Lower lobe of right lung (tissue), 2 donors: Measurements from ENCODE around the gene VCPKMT. TPM values are rescaled to one million over a fixed set of nuclear protein-coding genes. Genes with fewer than 3 reads are reported as not detected.

ENCODE experiments used
- ATAC-seq, 2 donors: fragments of 200-7000 bp; cut with Tn5 transposase; one replicate each; pipeline ENCODE4 v1.9.1; 2020 to 2022; ENCODE audit warnings: mild to moderate bottlenecking in 2 of 2, moderate library complexity in 2 of 2
- DNase-seq: peaks from one replicate; pipeline ENCODE4 v3.0.0-alpha.2; 2020
- H3K27ac ChIP-seq: fragments of 200-600 bp; one replicate; pipeline ENCODE4 v1.8.0; 2022
- H3K27me3 ChIP-seq: fragments of 200-600 bp; one replicate; pipeline ENCODE4 v1.8.0; 2022; ENCODE audit warnings: low read depth
- H3K36me3 ChIP-seq: fragments of 200-600 bp; one replicate; pipeline ENCODE4 v1.8.0; 2022; ENCODE audit warnings: mild to moderate bottlenecking
- H3K4me1 ChIP-seq: fragments of 200-600 bp; one replicate; pipeline ENCODE4 v1.8.0; 2022
- H3K4me3 ChIP-seq: fragments of 200-600 bp; one replicate; pipeline ENCODE4 v1.8.0; 2022; ENCODE audit warnings: mild to moderate bottlenecking
- H3K9me3 ChIP-seq: fragments of 200-600 bp; one replicate; pipeline ENCODE4 v1.8.0; 2022
- CTCF ChIP-seq: fragments of 200-600 bp; IDR thresholded peaks from one replicate; pipeline ENCODE4 v1.8.0; 2022; ENCODE audit warnings: antibody characterized with exemption, mild to moderate bottlenecking
- intact Hi-C: fragments of 100-400 bp; cut with DNase I; formaldehyde crosslinking; loops from one replicate; pipeline ENCODE4 v1.11.0; 2022
- total RNA-seq: library from RNA; stranded (reverse); fragmentation: NEBNext Ultra II Directional; extraction: Animal tissue kit (Norgen Biotek cat#: 25700); gene quantifications from one replicate; pipeline ENCODE4 v1.2.1, GENCODE V29; 2021
- donor health status: DM: no; HTN: yes; CAD: no; lungs with severe emphysema.

VCPKMT gene
- total RNA-seq, 1 donor from 2014 or later: 8.0 TPM

DNA sequence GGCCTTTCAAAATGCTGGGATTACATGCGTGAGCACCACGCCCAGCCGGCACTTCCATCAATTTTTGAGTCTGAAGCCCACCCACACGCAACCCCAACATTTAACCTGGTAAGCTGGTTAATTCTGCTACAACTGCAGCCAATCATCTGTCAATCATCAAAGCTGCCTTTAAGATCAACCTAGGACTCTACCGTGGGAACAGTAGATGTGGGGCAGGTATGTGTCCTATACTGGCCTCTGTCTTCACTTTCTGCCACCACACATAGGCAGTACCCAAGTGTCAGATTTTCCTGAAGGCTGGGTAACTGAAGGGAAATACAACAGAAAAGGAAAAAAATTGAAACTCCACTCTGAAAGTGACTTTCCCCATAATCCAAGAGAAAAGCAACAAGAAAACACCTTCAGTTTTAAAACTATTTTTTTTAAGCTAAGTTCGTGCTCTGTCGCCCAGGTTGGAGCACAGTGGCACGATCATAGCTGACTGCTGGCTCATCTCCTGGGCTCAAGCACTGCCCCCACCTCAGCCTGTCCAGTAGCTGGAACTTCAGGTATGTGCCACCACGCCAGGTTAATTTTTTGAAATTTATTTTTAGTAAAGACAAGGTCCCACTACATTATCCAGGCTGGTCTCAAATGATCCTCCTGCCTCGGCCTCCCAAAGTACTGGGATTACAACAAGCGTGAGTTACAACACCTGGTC, 22.2 kb downstream of the VCPKMT start:
- TF ChIP-seq CTCF: no peak
- Histone ChIP-seq H3K27me3 (no peaks in the 10 kb centered on the region), H3K4me3 (no peak overlapping the region), H3K9me3 (no peaks in the 10 kb centered on the region), H3K27ac (no peak overlapping the region), H3K36me3 (no peaks in the 10 kb centered on the region), H3K4me1 (no peaks in the 10 kb centered on the region)
- intact Hi-C loops: no loop called here
- no peak for DNase-seq
- ATAC-seq: no peak

DNA sequence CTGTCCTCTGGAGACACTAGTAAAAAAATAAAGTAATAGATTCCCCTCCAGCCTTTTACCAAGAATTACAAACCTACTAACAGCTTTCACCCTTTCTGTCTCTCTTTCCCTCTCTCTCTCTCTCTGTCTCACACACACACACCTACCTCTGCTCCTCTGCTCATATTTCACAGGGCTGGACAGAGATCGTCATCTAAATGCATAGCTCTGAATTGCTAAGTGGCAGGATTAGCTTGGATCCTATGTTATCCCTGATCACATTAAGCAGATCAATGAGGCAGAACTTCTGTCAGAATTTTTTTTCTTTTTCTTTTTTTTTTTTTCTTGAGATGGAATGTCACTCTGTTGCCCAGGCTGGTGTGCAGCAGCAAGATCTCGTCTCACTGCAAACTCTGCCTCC, 22.9 kb downstream of the VCPKMT start:
- no peaks in the 10 kb centered on the region for H3K9me3 ChIP-seq
- no peaks in the 10 kb centered on the region for H3K4me1 ChIP-seq
- ATAC-seq (no peak), DNase-seq (no peak)
- H3K27ac ChIP-seq: no peak overlapping the region
- H3K36me3 ChIP-seq: no peaks in the 10 kb centered on the region
- no peaks in the 10 kb centered on the region for H3K27me3 ChIP-seq
- intact Hi-C loops: no loop called here
- TF ChIP-seq CTCF: no peak
- no peak overlapping the region for H3K4me3 ChIP-seq

DNA sequence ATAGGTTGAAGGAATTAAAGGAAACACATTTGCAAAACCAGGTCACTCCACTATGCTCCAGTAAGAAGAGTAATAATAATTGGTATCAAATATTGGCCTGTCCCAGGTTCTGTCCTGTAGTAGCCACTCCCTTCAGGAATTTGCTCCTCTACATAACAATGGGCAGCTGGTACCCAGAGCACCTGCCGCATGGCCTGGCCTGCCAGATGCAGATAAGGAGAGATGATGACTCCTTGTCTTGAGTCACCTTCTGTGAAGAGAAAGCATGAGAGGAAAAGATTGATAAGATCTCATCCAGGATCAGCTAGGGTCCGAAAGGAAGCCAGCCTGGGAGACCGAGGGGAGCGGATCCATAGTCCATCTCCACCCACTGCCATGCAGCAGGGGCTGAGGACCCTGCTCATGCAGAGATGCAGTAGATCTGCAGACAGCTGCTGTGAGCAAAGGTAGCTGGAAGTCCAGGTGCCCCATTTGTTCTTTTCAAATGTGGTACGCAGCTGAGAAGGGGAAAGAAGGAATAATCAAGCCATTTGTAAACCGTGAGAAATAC, 24.3 kb downstream of the VCPKMT start:
- intact Hi-C loops: no loop called here
- H3K36me3 ChIP-seq: no peaks in the 10 kb centered on the region
- H3K4me1 ChIP-seq: no peaks in the 10 kb centered on the region
- DNase-seq (no peak), ATAC-seq (no peak)
- TF ChIP-seq CTCF: no peak
- H3K27ac ChIP-seq: no peak overlapping the region
- no peaks in the 10 kb centered on the region for H3K27me3 ChIP-seq
- no peaks in the 10 kb centered on the region for H3K9me3 ChIP-seq
- no peak overlapping the region for H3K4me3 ChIP-seq

GRCh38 chr14:50091240-50091913, 25.0 kb downstream of the VCPKMT start:
- ATAC-seq (peak; percentile 46 to 63), DNase-seq (peak; percentile 58)
- TF ChIP-seq CTCF: no peak
- intact Hi-C loops: no loop called here
- H3K27me3 ChIP-seq: no peaks in the 10 kb centered on the region
- H3K4me1 ChIP-seq: no peaks in the 10 kb centered on the region
- no peak overlapping the region for H3K4me3 ChIP-seq
- no peaks in the 10 kb centered on the region for H3K36me3 ChIP-seq
- no peak overlapping the region for H3K27ac ChIP-seq
- H3K9me3 ChIP-seq: no peaks in the 10 kb centered on the region

DNA sequence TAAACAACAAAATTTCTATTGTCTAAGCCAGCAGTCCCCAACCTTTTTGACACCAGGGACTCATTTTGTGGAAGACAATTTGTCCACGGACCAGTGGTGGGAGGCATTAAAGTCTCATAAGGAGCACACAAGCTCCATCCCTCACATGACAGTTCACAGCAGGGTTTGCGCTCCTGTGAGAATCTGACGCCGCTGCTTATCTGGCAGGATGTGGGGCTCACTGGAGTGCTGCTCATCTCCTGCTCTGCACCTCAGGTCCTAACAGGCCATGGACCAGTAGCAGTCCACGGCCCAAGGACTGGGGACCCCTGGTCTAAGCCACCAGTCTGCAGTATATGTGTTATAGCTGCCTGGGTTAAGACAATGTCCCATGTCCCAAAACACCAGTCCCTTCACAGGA, 27.2 kb downstream of the VCPKMT start:
- ATAC-seq (no peak), DNase-seq (no peak)
- Histone ChIP-seq H3K4me3 (no peak overlapping the region), H3K4me1 (no peaks in the 10 kb centered on the region), H3K9me3 (no peaks in the 10 kb centered on the region), H3K27ac (no peak overlapping the region), H3K36me3 (no peaks in the 10 kb centered on the region), H3K27me3 (no peaks in the 10 kb centered on the region)
- intact Hi-C loops: no loop called here
- no peak for TF ChIP-seq CTCF
